GM12872 (cell line): ENCODE data around the gene GPSM3.

Experiments used
- TF ChIP-seq, protein P1 (sequence below): IDR thresholded peaks from 3 replicates; pipeline ENCODE4 v1.5.1; 2011; ENCODE audit warnings: low read depth, mild to moderate bottlenecking, low read length, moderate library complexity; ENCODE audit not compliant: insufficient read depth

GPSM3 gene

DNA sequence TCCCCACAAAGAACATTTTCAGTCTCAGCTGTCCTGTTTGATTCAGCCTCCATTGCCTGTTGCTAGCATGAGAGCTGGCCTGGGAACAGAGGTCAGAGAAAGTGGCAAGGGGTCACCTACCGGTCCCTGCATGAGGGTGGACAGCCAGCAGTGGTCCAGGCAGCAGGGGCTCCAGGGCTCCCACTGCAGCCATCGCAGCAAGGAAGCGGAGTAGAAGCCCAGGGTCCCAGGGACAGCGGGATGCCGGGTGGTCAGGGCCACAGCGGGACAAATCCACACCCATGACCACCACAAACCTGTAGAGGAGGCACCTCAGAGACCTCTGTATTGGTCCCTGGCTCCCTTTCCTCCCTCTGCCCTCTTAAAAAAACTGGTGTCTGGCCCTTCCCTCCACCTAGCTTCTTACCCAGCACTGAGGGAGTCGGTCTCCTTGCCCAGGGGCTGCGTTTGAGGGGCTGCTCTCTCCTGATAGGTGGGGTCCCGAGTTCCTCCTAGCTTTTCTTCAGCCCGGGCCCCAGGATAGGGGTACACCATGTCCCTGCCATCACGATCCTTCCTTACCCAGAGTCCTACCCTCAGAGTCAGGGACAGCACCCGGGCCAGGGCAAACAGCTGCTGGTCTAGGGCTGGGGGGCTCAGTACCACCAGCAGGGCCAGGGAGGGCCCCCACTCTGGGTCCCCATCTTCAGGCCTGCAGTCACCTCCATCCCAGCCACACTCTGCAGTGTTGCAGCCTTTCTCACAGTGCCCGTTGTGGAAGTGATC is 8.4 kb upstream of the GPSM3 start:
- TF ChIP-seq, protein P1, sequence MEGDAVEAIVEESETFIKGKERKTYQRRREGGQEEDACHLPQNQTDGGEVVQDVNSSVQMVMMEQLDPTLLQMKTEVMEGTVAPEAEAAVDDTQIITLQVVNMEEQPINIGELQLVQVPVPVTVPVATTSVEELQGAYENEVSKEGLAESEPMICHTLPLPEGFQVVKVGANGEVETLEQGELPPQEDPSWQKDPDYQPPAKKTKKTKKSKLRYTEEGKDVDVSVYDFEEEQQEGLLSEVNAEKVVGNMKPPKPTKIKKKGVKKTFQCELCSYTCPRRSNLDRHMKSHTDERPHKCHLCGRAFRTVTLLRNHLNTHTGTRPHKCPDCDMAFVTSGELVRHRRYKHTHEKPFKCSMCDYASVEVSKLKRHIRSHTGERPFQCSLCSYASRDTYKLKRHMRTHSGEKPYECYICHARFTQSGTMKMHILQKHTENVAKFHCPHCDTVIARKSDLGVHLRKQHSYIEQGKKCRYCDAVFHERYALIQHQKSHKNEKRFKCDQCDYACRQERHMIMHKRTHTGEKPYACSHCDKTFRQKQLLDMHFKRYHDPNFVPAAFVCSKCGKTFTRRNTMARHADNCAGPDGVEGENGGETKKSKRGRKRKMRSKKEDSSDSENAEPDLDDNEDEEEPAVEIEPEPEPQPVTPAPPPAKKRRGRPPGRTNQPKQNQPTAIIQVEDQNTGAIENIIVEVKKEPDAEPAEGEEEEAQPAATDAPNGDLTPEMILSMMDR, result no peak

GRCh38 chr6:32198866-32199265 is 6.4 kb upstream of the GPSM3 start:
- TF ChIP-seq, protein P1, result no peak

DNA sequence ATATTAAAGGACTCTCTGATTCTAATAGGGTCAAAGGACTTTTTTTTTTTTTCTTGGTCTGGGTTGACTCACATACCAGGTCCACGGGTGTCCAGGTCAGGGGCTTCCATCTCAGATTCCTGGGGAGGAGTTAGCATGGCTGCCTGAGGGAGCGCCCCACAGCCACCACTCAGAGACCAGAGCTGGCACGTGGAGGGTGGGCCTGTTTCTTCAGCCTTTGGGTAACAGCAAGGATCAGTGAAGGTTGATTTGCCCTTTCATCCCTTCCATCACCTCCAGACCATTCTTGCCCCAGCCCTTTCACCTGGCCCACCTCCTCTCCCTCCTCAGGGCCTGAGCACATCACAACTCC is 5.9 kb upstream of the GPSM3 start:
- TF ChIP-seq, protein P1, result no peak

DNA sequence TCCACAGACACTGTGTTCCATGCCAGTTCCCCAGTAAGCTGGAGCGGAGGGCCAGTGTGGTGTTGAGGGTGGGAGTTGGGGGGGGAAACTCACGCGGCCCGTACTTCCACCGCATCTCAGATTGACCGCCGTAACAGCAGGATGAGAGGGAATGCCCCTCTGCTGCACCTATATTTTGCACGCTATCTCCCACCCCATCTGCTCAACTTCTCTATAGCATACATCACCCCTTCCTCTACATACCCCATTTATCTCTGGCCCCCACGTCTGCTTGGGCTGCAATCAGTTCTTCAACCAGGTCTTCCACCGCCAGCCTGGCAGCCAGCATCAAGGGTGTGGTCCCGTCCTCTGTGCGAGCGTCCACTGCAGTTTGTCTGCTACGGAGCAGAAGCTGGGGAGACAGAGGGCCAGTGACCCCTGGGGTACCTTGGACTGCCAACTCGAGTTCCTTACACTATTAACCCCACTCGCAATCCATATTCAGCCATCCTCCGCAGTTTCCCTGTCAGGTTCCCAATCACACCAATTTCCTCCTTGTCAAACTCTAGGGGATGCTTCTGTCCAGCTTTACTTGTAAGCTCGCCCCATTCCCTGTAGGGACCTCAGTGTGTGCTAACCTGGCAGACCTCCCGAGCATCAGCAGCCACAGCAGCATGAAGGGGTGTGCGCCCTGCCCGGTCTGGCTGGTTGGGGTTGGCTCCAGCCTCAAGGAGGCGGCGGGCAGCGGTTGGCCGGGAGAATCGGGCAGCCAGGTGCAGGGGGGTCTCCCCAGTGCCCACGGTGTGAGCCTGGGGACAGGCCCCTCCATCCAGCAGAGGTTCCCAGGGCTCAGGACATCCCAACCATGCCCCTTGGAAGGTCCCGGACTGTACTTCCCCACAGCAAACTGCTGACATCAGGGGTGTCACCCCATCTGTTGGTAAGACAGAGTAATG is 4.5 kb upstream of the GPSM3 start:
- TF ChIP-seq, protein P1, result peak; percentile 15; the same call in 1 of the 3 replicates

GRCh38 chr6:32195902-32196681 is 3.6 kb upstream of the GPSM3 start:
- TF ChIP-seq, protein P1, result no peak

GRCh38 chr6:32195652-32195901 is 3.1 kb upstream of the GPSM3 start:
- TF ChIP-seq, protein P1, result peak; percentile 39; the same call in 2 of the 3 replicates
